Measurements from ENCODE around the gene GSK3B. TPM values are rescaled to one million over a fixed set of nuclear protein-coding genes. Genes with fewer than 3 reads are reported as not detected.

GSK3B gene
- total and polyA plus RNA-seq, 2 experiments from 2014 or later: 18.1 to 48.8 TPM

GRCh38 chr3:119911748-119912147 lies 182.5 kb downstream of the GSK3B start:
- Histone ChIP-seq H3K79me2 (no peaks in the 10 kb centered on the region), H3K36me3 (replicated peaks; ENCODE audit: insufficient read depth, low read depth) (no peaks in the 10 kb centered on the region), H3K27me3 (no peaks in the 10 kb centered on the region), H4K20me1 (ENCODE audit: insufficient read depth, poor library complexity, severe bottlenecking) (no peaks in the 10 kb centered on the region), H2AFZ (no peak overlapping the region), H3K27ac (no peak overlapping the region), H3K4me3 (no peak overlapping the region), H3K9me2 (replicated peaks; ENCODE audit: insufficient read depth) (no peaks in the 10 kb centered on the region), H3K4me1 (ENCODE audit: insufficient read depth) (no peaks in the 10 kb centered on the region), H3K4me2 (no peak overlapping the region), H3K9me3 (ENCODE audit: low read depth) (no peaks in the 10 kb centered on the region)
- WGBS (ENCODE audit: low lambda C conversion rate, missing lambda C conversion rate): 95% methylated on average over 1 of the region's 1 CpG
- no peak for DNase-seq (ENCODE audit: low spot score)
- no peak for TF ChIP-seq EZH2phosphoT487 (IDR thresholded peaks at IDR 0.05; ENCODE audit: low read depth, severe bottlenecking, unreplicated experiment)
- TF ChIP-seq CTCF (IDR thresholded peaks at IDR 0.05; ENCODE audit: poor library complexity): no peak
- TF ChIP-seq EZH2 (IDR thresholded peaks at IDR 0.05; ENCODE audit: borderline replicate concordance): no peak

- Histone ChIP-seq H3K79me2 (no peaks in the 10 kb centered on the region), H3K27ac (no peak overlapping the region), H2AFZ (no peak overlapping the region), H3K36me3 (replicated peaks; ENCODE audit: insufficient read depth, low read depth) (no peaks in the 10 kb centered on the region), H3K4me2 (no peak overlapping the region), H3K4me3 (no peak overlapping the region), H3K4me1 (ENCODE audit: insufficient read depth) (no peaks in the 10 kb centered on the region), H3K9me2 (replicated peaks; ENCODE audit: insufficient read depth) (no peaks in the 10 kb centered on the region), H3K9me3 (ENCODE audit: low read depth) (no peaks in the 10 kb centered on the region), H3K27me3 (no peaks in the 10 kb centered on the region), H4K20me1 (ENCODE audit: insufficient read depth, poor library complexity, severe bottlenecking) (no peaks in the 10 kb centered on the region)
- TF ChIP-seq CTCF (IDR thresholded peaks at IDR 0.05; ENCODE audit: poor library complexity) (no peak), EZH2phosphoT487 (IDR thresholded peaks at IDR 0.05; ENCODE audit: low read depth, severe bottlenecking, unreplicated experiment) (no peak), EZH2 (IDR thresholded peaks at IDR 0.05; ENCODE audit: borderline replicate concordance) (no peak)
- 83% methylated on average over 3 of the region's 3 CpGs for WGBS (ENCODE audit: low lambda C conversion rate, missing lambda C conversion rate)
- DNase-seq (ENCODE audit: low spot score): no peak
These were observed 192.2 kb downstream of the GSK3B start for GRCh38 chr3:119902061-119902460.

GRCh38 chr3:119901148-119901547 lies 193.1 kb downstream of the GSK3B start:
- 90% methylated on average over 1 of the region's 1 CpG for WGBS (ENCODE audit: low lambda C conversion rate, missing lambda C conversion rate)
- TF ChIP-seq EZH2 (IDR thresholded peaks at IDR 0.05; ENCODE audit: borderline replicate concordance) (no peak), EZH2phosphoT487 (IDR thresholded peaks at IDR 0.05; ENCODE audit: low read depth, severe bottlenecking, unreplicated experiment) (no peak), CTCF (IDR thresholded peaks at IDR 0.05; ENCODE audit: poor library complexity) (no peak)
- no peaks in the 10 kb centered on the region for H3K36me3 ChIP-seq (replicated peaks; ENCODE audit: insufficient read depth, low read depth)
- no peaks in the 10 kb centered on the region for H3K9me2 ChIP-seq (replicated peaks; ENCODE audit: insufficient read depth)
- H3K4me1 ChIP-seq (ENCODE audit: insufficient read depth): no peaks in the 10 kb centered on the region
- H3K79me2 ChIP-seq: no peaks in the 10 kb centered on the region
- no peaks in the 10 kb centered on the region for H3K27me3 ChIP-seq
- no peak for DNase-seq (ENCODE audit: low spot score)
- H3K9me3 ChIP-seq (ENCODE audit: low read depth): no peaks in the 10 kb centered on the region
- H3K4me3 ChIP-seq: no peak overlapping the region
- H4K20me1 ChIP-seq (ENCODE audit: insufficient read depth, poor library complexity, severe bottlenecking): no peaks in the 10 kb centered on the region
- no peak overlapping the region for H3K4me2 ChIP-seq
- H3K27ac ChIP-seq: no peak overlapping the region
- H2AFZ ChIP-seq: no peak overlapping the region

GRCh38 chr3:119899192-119899511 lies 195.1 kb downstream of the GSK3B start:
- no peaks in the 10 kb centered on the region for H3K27me3 ChIP-seq

More at GRCh38 chr3:119899192-119899511, 195.1 kb downstream of the GSK3B start:
- Histone ChIP-seq H3K9me3 (ENCODE audit: low read depth) (no peaks in the 10 kb centered on the region), H2AFZ (no peak overlapping the region), H3K27ac (no peak overlapping the region), H3K36me3 (replicated peaks; ENCODE audit: insufficient read depth, low read depth) (no peaks in the 10 kb centered on the region), H3K4me2 (no peak overlapping the region), H3K4me1 (ENCODE audit: insufficient read depth) (no peaks in the 10 kb centered on the region), H3K9me2 (replicated peaks; ENCODE audit: insufficient read depth) (no peaks in the 10 kb centered on the region), H3K79me2 (no peaks in the 10 kb centered on the region), H4K20me1 (ENCODE audit: insufficient read depth, poor library complexity, severe bottlenecking) (no peaks in the 10 kb centered on the region), H3K4me3 (no peak overlapping the region)
- TF ChIP-seq CTCF (IDR thresholded peaks at IDR 0.05; ENCODE audit: poor library complexity) (no peak), EZH2 (IDR thresholded peaks at IDR 0.05; ENCODE audit: borderline replicate concordance) (no peak), EZH2phosphoT487 (IDR thresholded peaks at IDR 0.05; ENCODE audit: low read depth, severe bottlenecking, unreplicated experiment) (no peak)
- no peak for DNase-seq (ENCODE audit: low spot score)

Data from hepatocyte (in vitro differentiated cells).